HTERT RPE-1 (cell line): Measurements from ENCODE around the gene GH1.

ENCODE experiments used
- in situ Hi-C: fragments of 300-500 bp; cut with MboI; formaldehyde crosslinking; loops from 4 replicates; pipeline ENCODE4 v1.14.3; 2020; ENCODE audit warnings: low sequenced_read_pairs

The GH1 gene

GRCh38 chr17:63944736-63945499, 26.3 kb upstream of the GH1 start:
- in situ Hi-C loops: no loop called here

- in situ Hi-C loops: no loop called here
These were observed 25.1 kb upstream of the GH1 start for GRCh38 chr17:63943745-63944144.

GRCh38 chr17:63942309-63942985, 23.8 kb upstream of the GH1 start:
- in situ Hi-C loops: no loop called here

- in situ Hi-C loops: no loop called here
These were observed 23.1 kb upstream of the GH1 start for GRCh38 chr17:63941751-63942150.

- in situ Hi-C loops: no loop called here
These were observed 22.5 kb upstream of the GH1 start for GRCh38 chr17:63941162-63941561.

GRCh38 chr17:63940584-63940983, 21.9 kb upstream of the GH1 start:
- in situ Hi-C loops: no loop called here

- in situ Hi-C loops: no loop called here
These were observed 21.2 kb upstream of the GH1 start for GRCh38 chr17:63939884-63940283.

GRCh38 chr17:63939401-63939800, 20.8 kb upstream of the GH1 start:
- in situ Hi-C loops: no loop called here

- in situ Hi-C loops: no loop called here
These were observed 19.3 kb upstream of the GH1 start for GRCh38 chr17:63937920-63938319.

- in situ Hi-C loops: no loop called here
These were observed 18.7 kb upstream of the GH1 start for GRCh38 chr17:63937319-63937718.

GRCh38 chr17:63934183-63935112, 15.8 kb upstream of the GH1 start:
- in situ Hi-C loops: no loop called here

- in situ Hi-C loops: no loop called here
These were observed 15.0 kb upstream of the GH1 start for GRCh38 chr17:63933598-63933997.

- in situ Hi-C loops: no loop called here
These were observed 14.1 kb upstream of the GH1 start for GRCh38 chr17:63932721-63933120.

- in situ Hi-C loops: no loop called here
These were observed 13.4 kb upstream of the GH1 start, which contains the start of gene CD79B for GRCh38 chr17:63931981-63932561. CD79B (minus strand) TSS chr17:63932331; CDS start chr17:63932261, 70 bp downstream.

- in situ Hi-C loops: no loop called here
These were observed 12.4 kb upstream of the GH1 start for GRCh38 chr17:63930951-63931575.

- in situ Hi-C loops: no loop called here
These were observed 11.5 kb upstream of the GH1 start for GRCh38 chr17:63929860-63930766.

GRCh38 chr17:63928966-63929695, 10.5 kb upstream of the GH1 start:
- in situ Hi-C loops: no loop called here

- in situ Hi-C loops: no loop called here
These were observed 9.6 kb upstream of the GH1 start for GRCh38 chr17:63928172-63928666.
